ENCODE data around the gene ORAI3. TPM values are rescaled to one million over a fixed set of nuclear protein-coding genes. Genes with fewer than 3 reads are reported as not detected.

Gene ORAI3
- total RNA-seq, 1 donor from 2014 or later = 25.2 TPM

GRCh38 chr16:30926937-30927788 lies 21.7 kb upstream of the ORAI3 start:
- Mint-ChIP-seq H3K36me3 (ENCODE audit: unreplicated experiment) (peaks cover 10% of the 10 kb centered on the region), H3K27me3 (ENCODE audit: unreplicated experiment) (no peaks in the 10 kb centered on the region), H3K4me1 (ENCODE audit: unreplicated experiment) (peaks cover 10% of the 10 kb centered on the region), H3K27ac (ENCODE audit: unreplicated experiment) (no peak overlapping the region), H3K9me3 (ENCODE audit: unreplicated experiment) (no peaks in the 10 kb centered on the region), H3K4me3 (ENCODE audit: unreplicated experiment) (no peak overlapping the region)
- no peak for TF ChIP-seq CTCF (IDR thresholded peaks at IDR 0.05)
- DNase-seq (ENCODE audit: extremely low spot score, unreplicated experiment) = no peak

GRCh38 chr16:30927789-30928378 lies 21.0 kb upstream of the ORAI3 start:
- Mint-ChIP-seq H3K36me3 (ENCODE audit: unreplicated experiment) (peaks cover 15% of the 10 kb centered on the region), H3K4me3 (ENCODE audit: unreplicated experiment) (no peak overlapping the region), H3K9me3 (ENCODE audit: unreplicated experiment) (no peaks in the 10 kb centered on the region), H3K27ac (ENCODE audit: unreplicated experiment) (no peak overlapping the region), H3K27me3 (ENCODE audit: unreplicated experiment) (no peaks in the 10 kb centered on the region), H3K4me1 (ENCODE audit: unreplicated experiment) (peaks cover 10% of the 10 kb centered on the region)
- TF ChIP-seq CTCF (IDR thresholded peaks at IDR 0.05) = no peak
- no peak for DNase-seq (ENCODE audit: extremely low spot score, unreplicated experiment)

GRCh38 chr16:30928390-30928789 lies 20.5 kb upstream of the ORAI3 start:
- Mint-ChIP-seq H3K27ac (ENCODE audit: unreplicated experiment) (no peak overlapping the region), H3K9me3 (ENCODE audit: unreplicated experiment) (no peaks in the 10 kb centered on the region), H3K36me3 (ENCODE audit: unreplicated experiment) (peaks cover 15% of the 10 kb centered on the region), H3K4me3 (ENCODE audit: unreplicated experiment) (no peak overlapping the region), H3K27me3 (ENCODE audit: unreplicated experiment) (no peaks in the 10 kb centered on the region), H3K4me1 (ENCODE audit: unreplicated experiment) (peaks cover 10% of the 10 kb centered on the region)
- DNase-seq (ENCODE audit: extremely low spot score, unreplicated experiment) = no peak
- TF ChIP-seq CTCF (IDR thresholded peaks at IDR 0.05) = no peak

GRCh38 chr16:30929167-30929566 lies 19.7 kb upstream of the ORAI3 start:
- Mint-ChIP-seq H3K4me1 (ENCODE audit: unreplicated experiment) (peaks cover 10% of the 10 kb centered on the region), H3K36me3 (ENCODE audit: unreplicated experiment) (peaks cover 15% of the 10 kb centered on the region), H3K27me3 (ENCODE audit: unreplicated experiment) (no peaks in the 10 kb centered on the region), H3K9me3 (ENCODE audit: unreplicated experiment) (no peaks in the 10 kb centered on the region), H3K4me3 (ENCODE audit: unreplicated experiment) (no peak overlapping the region), H3K27ac (ENCODE audit: unreplicated experiment) (no peak overlapping the region)
- TF ChIP-seq CTCF (IDR thresholded peaks at IDR 0.05) = no peak
- DNase-seq (ENCODE audit: extremely low spot score, unreplicated experiment) = no peak

GRCh38 chr16:30930160-30930571 lies 18.7 kb upstream of the ORAI3 start:
- Mint-ChIP-seq H3K36me3 (ENCODE audit: unreplicated experiment) (peaks cover 15% of the 10 kb centered on the region), H3K27me3 (ENCODE audit: unreplicated experiment) (no peaks in the 10 kb centered on the region), H3K4me3 (ENCODE audit: unreplicated experiment) (no peak overlapping the region), H3K4me1 (ENCODE audit: unreplicated experiment) (peaks cover 2% of the 10 kb centered on the region), H3K27ac (ENCODE audit: unreplicated experiment) (no peak overlapping the region), H3K9me3 (ENCODE audit: unreplicated experiment) (no peaks in the 10 kb centered on the region)
- no peak for DNase-seq (ENCODE audit: extremely low spot score, unreplicated experiment)
- TF ChIP-seq CTCF (IDR thresholded peaks at IDR 0.05) = no peak

All from osteocyte (in vitro differentiated cells).